Smooth muscle cell (in vitro differentiated cells): ENCODE measurements around the gene ADCY2. TPM values are rescaled to one million over a fixed set of nuclear protein-coding genes. Genes with fewer than 3 reads are reported as not detected.

ENCODE experiments used
- DNase-seq: peaks from one replicate; lab custom pipeline; 2025; ENCODE audit not compliant: unreplicated experiment; lab: John Stamatoyannopoulos, UW
- H2AFZ ChIP-seq: fragments of 200-600 bp; sonication (generic); 2 replicates; pipeline ENCODE4 v1.6.0; 2016; ENCODE audit warnings: antibody characterized with exemption, low read depth, mild to moderate bottlenecking
- H3F3A ChIP-seq: fragments of 200-600 bp; sonication (generic); 2 replicates; pipeline ENCODE4 v1.6.0; 2017; ENCODE audit warnings: antibody characterized with exemption, low read depth
- H3K27ac ChIP-seq: fragments of 200-600 bp; sonication (generic); 2 replicates; pipeline ENCODE4 v1.5.1; 2016; ENCODE audit warnings: low read depth, mild to moderate bottlenecking
- H3K27me3 ChIP-seq: fragments of 200-600 bp; sonication (generic); 2 replicates; pipeline ENCODE4 v1.6.1; 2016; ENCODE audit warnings: low read depth, mild to moderate bottlenecking
- H3K36me3 ChIP-seq: fragments of 200-600 bp; sonication (generic); 2 replicates; pipeline ENCODE4 v1.5.1; 2016; ENCODE audit warnings: low read depth
- H3K4me1 ChIP-seq: fragments of 200-600 bp; sonication (generic); 2 replicates; pipeline ENCODE4 v1.5.1; 2016; ENCODE audit warnings: low read depth
- H3K4me2 ChIP-seq: fragments of 200-600 bp; sonication (generic); 2 replicates; pipeline ENCODE4 v1.6.0; 2016; ENCODE audit warnings: mild to moderate bottlenecking
- H3K4me3 ChIP-seq: fragments of 200-600 bp; sonication (generic); 2 replicates; pipeline ENCODE4 v1.5.1; 2016; ENCODE audit warnings: mild to moderate bottlenecking
- H3K79me2 ChIP-seq: fragments of 200-600 bp; sonication (generic); 2 replicates; pipeline ENCODE4 v1.6.0; 2016; ENCODE audit warnings: low read depth, mild to moderate bottlenecking
- H3K9ac ChIP-seq: fragments of 200-600 bp; sonication (generic); 2 replicates; pipeline ENCODE4 v1.6.0; 2016; ENCODE audit warnings: low read depth
- H3K9me3 ChIP-seq: fragments of 200-600 bp; sonication (generic); replicated peaks from 2 replicates; pipeline ENCODE4 v1.5.1; 2016; ENCODE audit warnings: low read depth
- H4K20me1 ChIP-seq: fragments of 200-600 bp; sonication (generic); 2 replicates; pipeline ENCODE4 v1.6.0; 2016; ENCODE audit warnings: low read depth
- WGBS: methylation state at CpG from one replicate; pipeline ENCODE4 v1.1.7; 2016; ENCODE audit warnings: low lambda C conversion rate; 5-methylcytosine and 5-hydroxymethylcytosine counted together
- polyA plus RNA-seq: library from polyadenylated mRNA; unstranded; fragments of >200 nt; fragmentation: Nextera tagmentation; extraction: Ambion mirVana; gene quantifications from 2 replicates; pipeline ENCODE4 v1.2.1, GENCODE V29; 2016
- total RNA-seq: library from RNA; depleted of rRNA; stranded (reverse); fragments of >200 nt; gene quantifications from 2 replicates; pipeline ENCODE4 v1.2.3, GENCODE V29; 2014
- TF ChIP-seq, protein P1 (sequence below): fragments of 200-600 bp; sonication (generic); IDR thresholded peaks from 2 replicates; pipeline ENCODE4 v1.5.1; 2017; ENCODE audit warnings: borderline replicate concordance, mild to moderate bottlenecking, antibody characterized with exemption; ENCODE audit not compliant: insufficient read depth, poor library complexity, severe bottlenecking

Gene ADCY2
- total and polyA plus RNA-seq, 2 experiments from 2014 or later, result 2.8 to 8.0 TPM

DNA sequence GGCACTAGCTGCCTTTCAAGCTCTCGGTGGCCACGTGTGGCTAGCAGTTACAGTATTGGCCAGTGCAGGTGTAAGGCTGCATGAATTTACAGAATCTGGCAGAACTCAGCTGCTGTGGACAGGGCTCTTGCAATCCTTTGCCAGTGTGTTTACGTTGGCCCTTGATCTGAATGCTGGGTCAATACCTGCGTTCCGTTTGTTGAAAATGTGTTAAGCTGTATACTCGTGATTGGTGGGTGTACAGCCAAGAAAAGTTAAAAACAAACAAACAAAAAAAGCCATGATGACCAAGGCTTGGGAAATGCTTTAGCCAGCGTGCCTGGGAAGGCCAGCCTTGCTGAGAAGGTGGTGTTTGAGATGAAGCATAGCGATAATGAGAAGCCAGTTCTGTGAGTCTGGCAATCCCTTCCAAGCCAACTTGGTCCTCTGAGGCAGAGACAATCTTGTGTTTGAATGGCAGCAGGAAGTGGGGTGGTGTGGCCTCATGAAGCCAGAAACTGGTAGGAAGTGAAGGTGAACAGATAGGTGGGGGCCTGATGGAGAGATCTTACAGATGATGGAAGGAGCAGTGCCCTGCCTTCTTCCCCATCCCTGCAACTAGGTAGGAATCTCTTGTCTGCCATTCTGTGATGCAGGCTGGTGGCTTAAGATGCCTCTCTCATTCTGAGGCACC is 455.8 kb downstream of the ADCY2 start:
- Histone ChIP-seq H3K9ac (no peak overlapping the region), H2AFZ (no peak overlapping the region), H3K4me1 (no peaks in the 10 kb centered on the region), H4K20me1 (no peaks in the 10 kb centered on the region), H3K4me2 (peak overlapping the region; percentile 95), H3K79me2 (no peaks in the 10 kb centered on the region), H3K27ac (no peak overlapping the region), H3K9me3 (no peaks in the 10 kb centered on the region), H3F3A (no peaks in the 10 kb centered on the region), H3K4me3 (no peak overlapping the region), H3K27me3 (no peaks in the 10 kb centered on the region), H3K36me3 (no peaks in the 10 kb centered on the region)
- 86% methylated on average over 8 of the region's 8 CpGs for WGBS
- TF ChIP-seq, protein P1, sequence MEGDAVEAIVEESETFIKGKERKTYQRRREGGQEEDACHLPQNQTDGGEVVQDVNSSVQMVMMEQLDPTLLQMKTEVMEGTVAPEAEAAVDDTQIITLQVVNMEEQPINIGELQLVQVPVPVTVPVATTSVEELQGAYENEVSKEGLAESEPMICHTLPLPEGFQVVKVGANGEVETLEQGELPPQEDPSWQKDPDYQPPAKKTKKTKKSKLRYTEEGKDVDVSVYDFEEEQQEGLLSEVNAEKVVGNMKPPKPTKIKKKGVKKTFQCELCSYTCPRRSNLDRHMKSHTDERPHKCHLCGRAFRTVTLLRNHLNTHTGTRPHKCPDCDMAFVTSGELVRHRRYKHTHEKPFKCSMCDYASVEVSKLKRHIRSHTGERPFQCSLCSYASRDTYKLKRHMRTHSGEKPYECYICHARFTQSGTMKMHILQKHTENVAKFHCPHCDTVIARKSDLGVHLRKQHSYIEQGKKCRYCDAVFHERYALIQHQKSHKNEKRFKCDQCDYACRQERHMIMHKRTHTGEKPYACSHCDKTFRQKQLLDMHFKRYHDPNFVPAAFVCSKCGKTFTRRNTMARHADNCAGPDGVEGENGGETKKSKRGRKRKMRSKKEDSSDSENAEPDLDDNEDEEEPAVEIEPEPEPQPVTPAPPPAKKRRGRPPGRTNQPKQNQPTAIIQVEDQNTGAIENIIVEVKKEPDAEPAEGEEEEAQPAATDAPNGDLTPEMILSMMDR, result no peak
- DNase-seq, result no peak

DNA sequence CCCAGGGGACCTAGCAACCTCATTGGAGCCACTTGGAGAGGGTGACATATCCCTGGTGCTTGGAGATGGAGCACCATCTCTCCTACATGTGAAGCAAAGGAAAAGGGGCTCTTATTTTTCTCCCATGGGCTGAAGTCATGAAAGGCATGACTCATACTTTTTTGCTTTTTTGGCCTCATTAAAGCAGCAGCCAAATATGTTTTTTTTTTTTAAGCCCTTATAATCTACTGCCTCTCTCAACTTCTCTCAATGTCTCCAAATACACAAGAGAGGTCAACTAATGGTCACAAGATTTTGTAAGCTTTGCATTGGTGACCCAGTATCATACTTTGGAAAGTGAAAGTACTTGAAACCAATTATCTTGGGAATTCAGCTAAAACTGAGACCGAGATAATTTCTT is 456.6 kb downstream of the ADCY2 start:
- Histone ChIP-seq H3F3A (no peaks in the 10 kb centered on the region), H3K9me3 (no peaks in the 10 kb centered on the region), H3K4me3 (no peak overlapping the region), H3K4me2 (no peak overlapping the region), H3K79me2 (no peaks in the 10 kb centered on the region), H2AFZ (no peak overlapping the region), H3K27ac (no peak overlapping the region), H4K20me1 (no peaks in the 10 kb centered on the region), H3K4me1 (no peaks in the 10 kb centered on the region), H3K27me3 (no peaks in the 10 kb centered on the region), H3K9ac (no peak overlapping the region), H3K36me3 (no peaks in the 10 kb centered on the region)
- TF ChIP-seq, protein P1, result no peak
- no peak for DNase-seq
- 100% methylated on average over 1 of the region's 1 CpG for WGBS

DNA sequence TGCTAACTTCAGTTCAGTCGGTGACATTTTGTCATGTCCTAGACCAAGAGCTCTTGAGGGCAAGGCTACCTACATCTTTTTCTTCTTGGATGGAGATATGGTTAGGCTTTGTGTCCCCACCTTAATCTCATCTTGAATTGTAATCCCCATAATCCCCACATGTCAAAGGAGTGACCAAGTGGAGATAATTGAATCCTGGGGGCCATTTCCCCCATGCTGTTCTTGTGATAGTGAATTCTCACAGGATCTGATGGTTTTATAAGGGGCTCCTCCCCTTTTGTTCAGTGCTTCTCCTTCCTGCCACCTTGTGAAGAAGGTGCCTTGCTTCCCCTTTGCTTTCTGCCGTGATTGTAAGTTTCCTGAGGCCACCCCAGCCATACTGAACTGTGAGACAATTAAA is 457.1 kb downstream of the ADCY2 start:
- TF ChIP-seq, protein P1, result no peak
- 95% methylated on average over 2 of the region's 2 CpGs for WGBS

DNA sequence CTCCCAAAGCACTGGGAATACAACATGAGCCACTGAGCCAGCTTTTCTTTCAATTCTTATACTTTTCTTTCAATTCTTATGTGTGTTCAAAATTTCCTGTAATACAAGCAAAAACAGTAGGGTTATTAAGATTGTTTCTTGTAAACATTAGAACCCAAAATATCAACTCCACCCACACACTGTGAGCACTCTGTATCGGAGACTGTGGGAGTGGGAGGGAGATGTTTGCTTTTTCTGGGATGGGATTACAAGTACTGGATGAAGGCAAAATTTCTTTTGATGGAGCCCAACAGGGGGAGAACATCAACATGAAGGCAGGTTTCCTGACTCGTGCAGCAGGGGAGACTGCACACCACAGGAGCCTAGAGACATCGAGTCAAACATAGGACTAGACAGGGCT is 459.7 kb downstream of the ADCY2 start:
- H3K36me3 ChIP-seq, result no peaks in the 10 kb centered on the region
- WGBS, result 57% methylated on average over 3 of the region's 3 CpGs
- H3K27ac ChIP-seq, result no peak overlapping the region
- no peaks in the 10 kb centered on the region for H3K27me3 ChIP-seq
- H3K4me1 ChIP-seq, result no peaks in the 10 kb centered on the region
- no peak overlapping the region for H2AFZ ChIP-seq
- no peaks in the 10 kb centered on the region for H3K79me2 ChIP-seq
- no peaks in the 10 kb centered on the region for H3K9me3 ChIP-seq
- H3F3A ChIP-seq, result no peaks in the 10 kb centered on the region
- TF ChIP-seq, protein P1, result no peak
- no peak for DNase-seq
- H3K4me2 ChIP-seq, result no peak overlapping the region
- no peak overlapping the region for H3K9ac ChIP-seq
- no peak overlapping the region for H3K4me3 ChIP-seq
- H4K20me1 ChIP-seq, result no peaks in the 10 kb centered on the region

More for the DNA sequence above, 457.1 kb downstream of the ADCY2 start:
- no peaks in the 10 kb centered on the region for H4K20me1 ChIP-seq
- no peak overlapping the region for H2AFZ ChIP-seq
- no peaks in the 10 kb centered on the region for H3F3A ChIP-seq
- H3K27ac ChIP-seq, result no peak overlapping the region
- H3K79me2 ChIP-seq, result no peaks in the 10 kb centered on the region
- no peaks in the 10 kb centered on the region for H3K9me3 ChIP-seq
- no peaks in the 10 kb centered on the region for H3K4me1 ChIP-seq
- H3K36me3 ChIP-seq, result no peaks in the 10 kb centered on the region
- no peak overlapping the region for H3K4me3 ChIP-seq
- H3K4me2 ChIP-seq, result no peak overlapping the region
- DNase-seq, result no peak
- no peaks in the 10 kb centered on the region for H3K27me3 ChIP-seq
- no peak overlapping the region for H3K9ac ChIP-seq
